ENCODE data around the gene UBE2N.
A peak's percentile ranks its signal among the peaks of the same experiment; 100 is the strongest.
"Not testable (repeated sequence)": the region's sequence is repeated elsewhere in the genome, so short reads cannot be mapped to it uniquely, and the experiment has no call there.

UBE2N gene

GRCh38 chr12:93447555-93448290, 6.0 kb upstream of the UBE2N start:
- intact Hi-C loops (cut with DNase I) = no loop called here
- no peak for DNase-seq

GRCh38 chr12:93443576-93443975, 1.8 kb upstream of the UBE2N start:
- no peak for DNase-seq
- intact Hi-C loops (cut with DNase I) = loop anchor here (2.0 kb wide), 2 partner anchors 25 to 233 kb away; partner anchors contain the start of gene CRADD

- intact Hi-C loops (cut with DNase I) = loop anchor here (2.0 kb wide), 2 partner anchors 26 to 234 kb away; partner anchors contain the start of gene CRADD
- DNase-seq = no peak
Measured at GRCh38 chr12:93442411-93443340, 929 bp upstream of the UBE2N start.

GRCh38 chr12:93441081-93441616, 598 bp downstream of the UBE2N start:
- intact Hi-C loops (cut with DNase I) = no loop called here
- DNase-seq = peak in 3 of 10 donors; percentile 11 to 85 (median 71)

- DNase-seq = no peak
- intact Hi-C loops (cut with DNase I) = no loop called here
Measured at GRCh38 chr12:93440043-93440835, 1.5 kb downstream of the UBE2N start.

GRCh38 chr12:93438266-93439050, 3.3 kb downstream of the UBE2N start:
- intact Hi-C loops (cut with DNase I) = no loop called here
- DNase-seq = no peak

- no peak for DNase-seq
- intact Hi-C loops (cut with DNase I) = no loop called here
Measured at GRCh38 chr12:93434256-93434865, 7.4 kb downstream of the UBE2N start.

GRCh38 chr12:93432031-93432430, 9.7 kb downstream of the UBE2N start:
- DNase-seq; intact Hi-C loops (cut with DNase I): not testable (repeated sequence)

GRCh38 chr12:93430280-93430679, 11.5 kb downstream of the UBE2N start:
- intact Hi-C loops (cut with DNase I) = no loop called here
- no peak for DNase-seq

- intact Hi-C loops (cut with DNase I) = loop anchor here (10.0 kb wide), 1 partner anchor 645 kb away; no protein-coding TSS in a partner anchor
- no peak for DNase-seq
Measured at GRCh38 chr12:93429852-93430251, 11.9 kb downstream of the UBE2N start.

- intact Hi-C loops (cut with DNase I) = loop anchor here (10.0 kb wide), 1 partner anchor 645 kb away; no protein-coding TSS in a partner anchor
- DNase-seq = no peak
Measured at GRCh38 chr12:93429448-93429847, 12.3 kb downstream of the UBE2N start.

GRCh38 chr12:93427779-93428564, 13.8 kb downstream of the UBE2N start:
- DNase-seq = no peak
- intact Hi-C loops (cut with DNase I) = loop anchor here (10.0 kb wide), 1 partner anchor 643 kb away; no protein-coding TSS in a partner anchor

- intact Hi-C loops (cut with DNase I) = loop anchor here (10.0 kb wide), 1 partner anchor 642 kb away; no protein-coding TSS in a partner anchor
- no peak for DNase-seq
Measured at GRCh38 chr12:93426412-93426805, 15.3 kb downstream of the UBE2N start.

GRCh38 chr12:93425736-93426411, 15.9 kb downstream of the UBE2N start:
- intact Hi-C loops (cut with DNase I) = loop anchor here (10.0 kb wide), 1 partner anchor 641 kb away; no protein-coding TSS in a partner anchor
- no peak for DNase-seq

GRCh38 chr12:93422050-93422449, 19.7 kb downstream of the UBE2N start:
- DNase-seq = no peak
- intact Hi-C loops (cut with DNase I) = loop anchor here (10.0 kb wide), 1 partner anchor 637 kb away; no protein-coding TSS in a partner anchor

GRCh38 chr12:93419388-93420034, 22.2 kb downstream of the UBE2N start:
- intact Hi-C loops (cut with DNase I) = loop anchor here (10.0 kb wide), 1 partner anchor 635 kb away; no protein-coding TSS in a partner anchor
- DNase-seq = no peak

Measured in posterior cingulate gyrus (tissue), 11 donors.